SW 1271 (cell line): ENCODE data around the gene PPIA.
"Not testable (repeated sequence)": the region's sequence is repeated elsewhere in the genome, so short reads cannot be mapped to it uniquely, and the experiment has no call there.

Source experiments
- DNase-seq, 2 experiments: peaks; one replicate each; lab custom pipeline; 2025; lab: John Stamatoyannopoulos, UW

PPIA gene

GRCh38 chr7:44827567-44827966 lies 31.1 kb downstream of the PPIA start:
- no peak for DNase-seq

GRCh38 chr7:44838751-44839150 lies 42.3 kb downstream of the PPIA start:
- DNase-seq: no peak

GRCh38 chr7:44842675-44843074 lies 46.2 kb downstream of the PPIA start:
- not testable (repeated sequence) for DNase-seq

GRCh38 chr7:44843440-44843839 lies 47.0 kb downstream of the PPIA start:
- not testable (repeated sequence) for DNase-seq

GRCh38 chr7:44845451-44845850 lies 49.0 kb downstream of the PPIA start:
- no peak for DNase-seq

- DNase-seq: not testable (repeated sequence)
Measured at GRCh38 chr7:44846390-44846789, 49.9 kb downstream of the PPIA start.

GRCh38 chr7:44846816-44847508 lies 50.5 kb downstream of the PPIA start:
- no peak for DNase-seq

- DNase-seq: peak; percentile 68 to 82
Measured at GRCh38 chr7:44847509-44847919, 51.0 kb downstream of the PPIA start.

GRCh38 chr7:44847920-44848634 lies 51.6 kb downstream of the PPIA start, which contains the start of gene H2AZ2:
H2AZ2 (minus strand) TSS chr7:44848087; CDS start chr7:44847971, 116 bp downstream.
- peak; percentile 99 for DNase-seq

- DNase-seq: no peak
Measured at GRCh38 chr7:44849259-44849884, 52.9 kb downstream of the PPIA start.

- DNase-seq: no peak
Measured at GRCh38 chr7:44849885-44850544, 53.5 kb downstream of the PPIA start.

GRCh38 chr7:44852590-44852989 lies 56.1 kb downstream of the PPIA start:
- DNase-seq: no peak
